H1 (cell line): Measurements from ENCODE around the gene RFX2.

Source experiments
- ASH2L ChIP-seq: fragments of 200-600, 300-600 bp; sonication (generic); IDR thresholded peaks from one replicate; pipeline ENCODE4 v1.7.1; 2017; ENCODE audit warnings: low read length
- CREB1 ChIP-seq: IDR thresholded peaks from 2 replicates; pipeline ENCODE4 v1.6.1; 2012; ENCODE audit warnings: inconsistent platforms
- EP300 ChIP-seq, 2 experiments: IDR thresholded peaks; 1 replicate in 1 of 2; 2 replicates in 1 of 2; pipeline ENCODE4 v1.6.1; 2011 to 2012; ENCODE audit warnings: low read depth in 2 of 2, low read length in 2 of 2, mild to moderate bottlenecking in 2 of 2, borderline replicate concordance in 1 of 2, inconsistent platforms in 1 of 2, moderate library complexity in 1 of 2
- JUND ChIP-seq: IDR thresholded peaks from 2 replicates; pipeline ENCODE4 v1.6.1; 2011; ENCODE audit warnings: mild to moderate bottlenecking, improper control_type of control experiment, low read length
- MAFK ChIP-seq: IDR thresholded peaks from 2 replicates; pipeline ENCODE4 v1.6.1; 2012; ENCODE audit warnings: low read depth, mild to moderate bottlenecking, improper control_type of control experiment, low read length
- NRF1 ChIP-seq: IDR thresholded peaks from 2 replicates; pipeline ENCODE4 v1.6.1; 2011; ENCODE audit warnings: mild to moderate bottlenecking, low read depth, low read length, improper control_type of control experiment
- POLR2A ChIP-seq, 2 experiments: IDR thresholded peaks; 1 replicate in 1 of 2; 2 replicates in 1 of 2; pipeline ENCODE4 v1.6.1; 2011; ENCODE audit warnings: low read depth in 2 of 2, low read length in 2 of 2, mild to moderate bottlenecking in 2 of 2; ENCODE audit errors: control extremely low read depth in 1 of 2
- TF ChIP-seq, protein P1 (sequence below), 3 experiments: IDR thresholded peaks; 1 replicate in 2 of 3; 2 replicates in 1 of 3; pipeline versions ENCODE4 v1.5.1 to v1.6.1; 2011; ENCODE audit warnings: low read length in 3 of 3, mild to moderate bottlenecking in 3 of 3, inconsistent platforms in 2 of 3, low read depth in 1 of 3, moderate library complexity in 1 of 3; ENCODE audit not compliant: insufficient read depth in 1 of 3; ENCODE audit errors: control extremely low read depth in 1 of 3
- TF ChIP-seq, protein P2 (sequence below): IDR thresholded peaks from 2 replicates; pipeline ENCODE4 v1.6.1; 2012; ENCODE audit warnings: inconsistent platforms

DNA sequence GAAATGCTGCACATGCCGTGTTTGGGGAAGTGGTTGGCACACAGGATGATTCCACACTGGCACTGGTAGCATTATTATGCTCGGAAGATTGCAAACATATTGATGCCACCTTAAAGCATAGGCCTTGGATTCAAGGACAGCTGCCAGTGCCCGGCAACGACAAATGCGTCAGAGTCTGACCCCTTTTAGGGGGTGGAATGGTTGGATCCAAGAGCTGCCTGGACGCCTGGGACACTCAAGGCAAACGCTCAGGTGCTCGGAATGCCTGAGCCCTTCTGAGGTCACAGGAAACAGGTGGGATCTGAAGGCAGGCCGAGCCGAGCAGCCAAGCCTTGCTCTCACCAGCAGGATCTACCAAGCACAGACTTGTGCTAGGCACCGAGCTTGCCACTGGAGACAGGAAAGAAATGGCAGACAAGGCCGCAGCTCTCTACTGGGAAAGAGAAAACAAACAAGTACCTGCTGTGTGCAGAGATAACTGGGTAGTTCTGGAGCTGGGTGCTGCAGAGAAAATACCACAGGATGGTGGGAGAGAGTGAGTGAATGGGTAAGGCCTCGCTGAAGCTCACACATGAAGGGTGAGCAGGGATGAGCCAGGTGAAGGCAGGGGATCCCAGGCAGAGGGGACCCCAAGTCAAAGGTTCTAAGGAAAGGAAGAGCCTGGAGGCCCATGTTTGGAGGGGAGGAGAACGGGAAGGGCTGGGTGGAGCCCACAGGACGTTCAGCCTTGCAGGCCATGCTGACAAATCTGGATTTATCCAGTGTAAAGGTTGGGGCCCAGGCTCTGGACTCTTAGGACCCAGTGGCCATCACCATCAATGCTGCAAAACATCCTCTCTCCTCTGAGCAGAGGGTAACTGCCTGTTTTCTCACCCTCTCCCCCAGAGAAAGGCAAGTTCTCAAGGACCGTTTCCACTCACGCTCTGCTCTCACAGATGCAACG lies 141.6 kb downstream of the RFX2 start:
- TF ChIP-seq, protein P1, sequence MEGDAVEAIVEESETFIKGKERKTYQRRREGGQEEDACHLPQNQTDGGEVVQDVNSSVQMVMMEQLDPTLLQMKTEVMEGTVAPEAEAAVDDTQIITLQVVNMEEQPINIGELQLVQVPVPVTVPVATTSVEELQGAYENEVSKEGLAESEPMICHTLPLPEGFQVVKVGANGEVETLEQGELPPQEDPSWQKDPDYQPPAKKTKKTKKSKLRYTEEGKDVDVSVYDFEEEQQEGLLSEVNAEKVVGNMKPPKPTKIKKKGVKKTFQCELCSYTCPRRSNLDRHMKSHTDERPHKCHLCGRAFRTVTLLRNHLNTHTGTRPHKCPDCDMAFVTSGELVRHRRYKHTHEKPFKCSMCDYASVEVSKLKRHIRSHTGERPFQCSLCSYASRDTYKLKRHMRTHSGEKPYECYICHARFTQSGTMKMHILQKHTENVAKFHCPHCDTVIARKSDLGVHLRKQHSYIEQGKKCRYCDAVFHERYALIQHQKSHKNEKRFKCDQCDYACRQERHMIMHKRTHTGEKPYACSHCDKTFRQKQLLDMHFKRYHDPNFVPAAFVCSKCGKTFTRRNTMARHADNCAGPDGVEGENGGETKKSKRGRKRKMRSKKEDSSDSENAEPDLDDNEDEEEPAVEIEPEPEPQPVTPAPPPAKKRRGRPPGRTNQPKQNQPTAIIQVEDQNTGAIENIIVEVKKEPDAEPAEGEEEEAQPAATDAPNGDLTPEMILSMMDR (IDR thresholded peaks at IDR 0.05; ENCODE audit: control extremely low read depth in 1 of 3, insufficient read depth in 1 of 3, low read depth in 1 of 3, low read length in 3 of 3), result no peak
- TF ChIP-seq JUND (no peak), POLR2A (IDR thresholded peaks at IDR 0.05; ENCODE audit: control extremely low read depth in 1 of 2, low read depth in 2 of 2, low read length in 2 of 2) (no peak), CREB1 (no peak), MAFK (no peak), EP300 (IDR thresholded peaks at IDR 0.05; ENCODE audit: borderline replicate concordance in 1 of 2, low read depth in 2 of 2, low read length in 2 of 2) (no peak), ASH2L (no peak), NRF1 (no peak)
- TF ChIP-seq, protein P2, sequence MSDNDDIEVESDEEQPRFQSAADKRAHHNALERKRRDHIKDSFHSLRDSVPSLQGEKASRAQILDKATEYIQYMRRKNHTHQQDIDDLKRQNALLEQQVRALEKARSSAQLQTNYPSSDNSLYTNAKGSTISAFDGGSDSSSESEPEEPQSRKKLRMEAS, result no peak
